ENCODE data around the gene ALK.

Gene ALK

DNA sequence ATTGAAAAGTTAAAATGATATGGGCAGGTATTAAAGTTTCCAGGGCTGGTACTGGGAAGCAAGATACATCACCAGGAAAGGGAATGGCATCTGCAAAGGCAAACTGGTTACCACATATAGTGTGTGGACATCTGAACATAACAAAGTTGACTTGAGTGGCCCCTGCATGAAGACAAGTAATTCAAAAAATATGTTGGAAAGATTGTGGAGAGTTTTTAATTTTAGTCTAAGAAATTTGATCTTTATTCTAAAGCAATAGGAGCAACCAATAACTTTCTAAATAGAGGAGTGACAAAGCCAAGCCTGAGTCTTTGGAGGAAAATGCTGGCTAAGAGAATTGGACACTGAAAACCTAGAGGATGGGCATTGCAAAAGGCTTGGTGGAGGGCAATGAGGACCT lies 278.2 kb downstream of the ALK start:
- DNase-seq = no peak

GRCh38 chr2:29640360-29640759 lies 281.0 kb downstream of the ALK start:
- DNase-seq = no peak

GRCh38 chr2:29638641-29639040 lies 282.7 kb downstream of the ALK start:
- no peak for DNase-seq

- DNase-seq = no peak
These were observed 286.5 kb downstream of the ALK start for GRCh38 chr2:29634916-29635315.

DNA sequence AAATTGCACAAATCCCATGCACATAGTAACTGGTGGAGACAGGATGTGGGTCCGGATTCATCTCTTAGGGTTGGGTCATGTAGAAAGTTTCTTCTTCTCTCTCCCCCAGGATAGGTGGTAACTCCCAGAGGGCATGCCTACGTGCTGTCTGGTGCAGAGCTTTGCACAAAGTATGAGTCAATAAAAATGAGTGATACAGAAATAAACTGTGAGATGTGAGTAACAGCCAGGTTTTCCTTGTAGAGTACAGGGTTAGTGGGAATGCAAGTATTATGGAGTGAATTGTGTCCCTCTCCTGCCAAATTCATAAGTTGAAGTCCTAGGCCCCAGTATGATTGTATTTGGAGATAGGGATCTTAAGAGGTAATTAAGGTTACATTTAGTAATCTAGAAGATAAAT lies 289.4 kb downstream of the ALK start:
- DNase-seq = no peak

DNA sequence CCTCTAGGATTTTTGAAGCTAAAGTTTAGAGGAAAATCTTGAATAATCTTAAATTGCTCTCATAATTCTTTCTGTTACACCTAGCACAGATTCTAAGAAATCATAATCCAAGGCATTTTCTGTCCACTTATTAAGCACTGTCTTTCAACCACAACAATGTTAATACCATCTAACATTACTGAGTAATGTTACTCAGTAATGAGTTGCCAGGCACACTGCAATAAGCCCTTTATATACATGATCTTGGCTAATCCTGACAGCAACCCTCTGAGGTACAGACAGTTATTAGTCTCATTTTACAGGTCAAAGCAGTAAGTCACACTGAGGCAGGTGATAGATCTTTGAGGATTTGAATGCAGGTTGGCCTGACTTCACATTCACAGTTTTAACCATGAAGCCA lies 291.9 kb downstream of the ALK start:
- DNase-seq = no peak

GRCh38 chr2:29628862-29629261 lies 292.5 kb downstream of the ALK start:
- DNase-seq = peak; percentile 8 to 60

DNA sequence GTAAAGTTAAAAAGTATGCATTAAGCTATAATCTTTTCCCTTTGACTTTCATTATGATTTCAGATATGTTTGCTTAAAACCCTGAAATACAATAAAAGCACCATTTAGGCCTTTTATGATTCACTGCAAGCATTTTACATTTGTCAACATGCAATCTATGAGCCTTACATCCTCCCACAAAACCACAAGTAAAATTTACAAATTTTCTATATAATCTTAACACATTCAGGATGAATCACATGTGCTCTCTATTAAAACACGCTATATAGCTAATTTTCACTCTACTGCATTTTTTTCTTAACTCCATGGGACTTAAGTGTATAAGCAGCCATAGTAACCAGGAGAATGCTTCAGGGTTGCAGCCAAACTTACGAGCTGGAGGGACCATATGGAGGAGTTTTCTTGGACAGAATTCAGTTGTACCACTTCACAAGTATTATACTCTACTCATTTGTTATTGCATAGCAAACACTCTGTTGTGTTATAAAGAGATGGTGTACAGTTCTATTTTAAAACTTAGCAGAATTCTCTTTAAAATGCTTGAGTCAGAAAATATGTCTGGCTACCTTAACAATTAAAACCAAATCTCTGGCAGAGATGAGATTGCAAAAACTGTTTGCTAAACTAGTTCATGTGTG lies 293.2 kb downstream of the ALK start:
- peak in 1 of 2 experiments; percentile 59 for DNase-seq

GRCh38 chr2:29627279-29627711 lies 294.1 kb downstream of the ALK start:
- peak; percentile 30 to 57 for DNase-seq

DNA sequence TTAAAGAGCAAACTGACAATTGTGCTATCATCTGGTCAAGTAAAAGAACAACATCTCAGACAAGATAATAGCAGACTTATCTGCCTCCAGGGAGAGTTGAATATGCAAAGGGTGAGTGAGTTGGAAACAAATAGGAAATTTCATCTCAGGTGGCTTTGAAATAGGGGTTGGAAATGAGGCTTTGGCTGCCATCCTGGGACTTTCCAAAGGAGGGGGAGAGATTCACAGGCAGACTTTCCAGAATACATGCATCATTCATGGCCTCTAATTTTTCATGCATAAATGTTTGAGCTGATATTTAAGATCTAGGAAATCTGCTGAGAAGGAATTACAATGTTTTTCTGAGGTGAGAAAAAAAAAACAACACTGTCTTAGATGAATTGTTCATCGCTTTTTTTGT lies 300.5 kb downstream of the ALK start:
- DNase-seq = no peak

GRCh38 chr2:29619689-29620088 lies 301.7 kb downstream of the ALK start:
- no peak for DNase-seq

DNA sequence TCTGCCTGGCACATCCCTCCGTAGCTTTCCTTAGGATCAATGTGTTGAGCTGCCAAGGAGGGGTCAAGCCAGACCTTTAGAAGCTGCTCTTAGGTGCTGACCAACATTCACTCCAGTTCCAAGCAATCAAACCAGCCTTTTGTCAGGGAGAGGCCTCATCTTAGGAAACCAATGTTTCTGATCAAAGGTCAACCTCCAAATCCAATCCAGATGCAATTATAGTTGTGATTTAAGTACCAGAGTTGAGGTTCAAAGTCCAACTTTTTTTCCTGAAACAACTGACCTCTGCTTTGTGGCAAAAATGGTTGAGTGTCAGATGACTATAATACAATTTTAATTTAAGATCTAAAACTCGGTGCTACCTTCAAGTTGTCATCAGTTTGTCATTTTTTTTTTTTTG lies 303.4 kb downstream of the ALK start:
- DNase-seq = no peak

- no peak for DNase-seq
These were observed 304.0 kb downstream of the ALK start for GRCh38 chr2:29617351-29617750.

- no peak for DNase-seq
These were observed 304.8 kb downstream of the ALK start for GRCh38 chr2:29616569-29616968.

DNA sequence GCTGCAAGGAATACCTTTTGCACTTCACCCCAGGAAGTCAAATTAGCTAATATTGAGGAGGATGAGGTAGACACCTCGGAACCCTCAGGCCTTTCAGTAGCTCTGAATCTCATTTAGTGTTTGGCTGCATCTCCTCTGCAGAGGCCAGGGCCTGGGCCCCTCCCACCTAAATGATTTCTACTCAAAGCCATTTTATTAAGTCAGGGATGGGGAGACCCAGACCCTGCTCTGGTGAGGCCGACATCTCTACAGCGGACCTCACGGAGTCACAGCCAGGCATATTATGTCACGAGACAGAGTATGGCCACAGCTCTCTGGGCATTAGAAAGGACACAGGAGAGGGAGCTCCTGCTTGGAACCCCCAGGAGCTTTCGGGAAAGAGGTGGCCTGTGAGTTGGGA lies 305.5 kb downstream of the ALK start:
- no peak for DNase-seq

GRCh38 chr2:29615183-29615582 lies 306.2 kb downstream of the ALK start:
- no peak for DNase-seq

DNA sequence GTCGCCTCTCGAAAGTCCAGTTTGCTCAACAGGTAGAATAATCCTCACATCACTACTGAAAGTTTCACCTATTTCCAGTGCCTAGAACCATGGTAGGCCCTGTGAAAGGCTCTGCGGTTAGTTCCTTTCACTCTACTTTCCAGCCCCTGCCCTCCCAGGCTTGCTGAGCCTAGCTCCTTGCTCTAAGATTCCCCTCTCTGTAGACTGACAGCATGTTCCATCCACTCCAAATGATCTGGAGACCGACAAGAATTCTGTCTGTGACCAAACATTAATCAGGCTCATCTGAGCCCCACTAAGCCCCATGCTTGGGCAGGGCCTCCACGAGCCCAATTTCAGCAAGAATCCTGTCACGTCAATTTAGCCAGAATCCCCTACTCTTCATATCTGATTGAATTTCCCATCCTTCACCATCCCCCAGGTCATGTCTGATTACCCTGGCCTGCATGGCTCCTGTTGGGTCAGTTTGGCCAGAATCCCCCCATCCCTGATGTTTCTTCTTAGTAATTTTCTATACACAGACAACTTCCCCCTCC lies 307.0 kb downstream of the ALK start:
- no peak for DNase-seq

DNA sequence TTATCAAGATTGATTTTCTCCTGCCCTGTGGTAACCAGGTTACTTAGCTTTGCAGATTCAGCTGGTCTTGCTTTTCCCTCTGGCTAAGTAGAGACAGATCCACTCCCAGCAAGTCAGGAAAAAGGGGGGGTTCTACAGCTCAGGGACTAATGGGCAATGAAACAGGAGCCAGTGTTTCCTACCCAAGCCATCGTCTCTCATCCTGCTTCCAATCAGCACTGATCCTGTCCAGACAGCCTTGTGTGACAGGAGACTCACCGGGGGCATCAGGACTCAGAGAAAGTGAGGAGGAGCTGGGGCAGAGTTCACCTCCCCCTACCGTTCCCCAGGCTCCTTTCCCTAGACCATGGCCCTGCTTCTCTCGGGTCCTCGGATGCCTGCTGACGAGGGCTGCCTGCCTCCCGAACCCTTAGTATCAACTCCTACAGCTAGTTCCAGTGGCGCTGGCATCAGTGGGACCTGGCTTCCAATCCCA lies 307.6 kb downstream of the ALK start:
- no peak for DNase-seq

- DNase-seq = no peak
These were observed 308.3 kb downstream of the ALK start for GRCh38 chr2:29613067-29613466.

DNA sequence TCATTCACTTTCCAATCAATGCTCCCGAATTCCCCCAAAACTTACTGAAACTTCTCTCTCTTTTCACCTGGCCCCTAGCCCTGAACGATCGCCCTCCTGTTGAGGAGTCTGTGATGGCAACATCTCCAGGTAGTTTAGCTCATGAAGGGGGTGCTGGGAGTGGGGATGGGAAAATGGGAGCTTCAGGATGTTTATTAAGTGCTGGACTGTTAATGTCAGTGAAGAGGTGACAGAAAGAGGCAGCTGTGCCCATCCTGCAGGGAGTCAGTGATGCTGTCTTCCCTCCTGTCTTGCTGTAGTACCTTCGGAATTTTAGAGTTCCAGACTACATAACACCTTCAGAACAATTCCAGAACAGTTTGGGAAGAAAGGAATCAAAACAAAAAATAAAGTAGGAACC lies 308.8 kb downstream of the ALK start:
- DNase-seq = no peak

- DNase-seq = no peak
These were observed 309.5 kb downstream of the ALK start for GRCh38 chr2:29611850-29612249.

GRCh38 chr2:29611261-29611660 lies 310.1 kb downstream of the ALK start:
- no peak for DNase-seq

DNA sequence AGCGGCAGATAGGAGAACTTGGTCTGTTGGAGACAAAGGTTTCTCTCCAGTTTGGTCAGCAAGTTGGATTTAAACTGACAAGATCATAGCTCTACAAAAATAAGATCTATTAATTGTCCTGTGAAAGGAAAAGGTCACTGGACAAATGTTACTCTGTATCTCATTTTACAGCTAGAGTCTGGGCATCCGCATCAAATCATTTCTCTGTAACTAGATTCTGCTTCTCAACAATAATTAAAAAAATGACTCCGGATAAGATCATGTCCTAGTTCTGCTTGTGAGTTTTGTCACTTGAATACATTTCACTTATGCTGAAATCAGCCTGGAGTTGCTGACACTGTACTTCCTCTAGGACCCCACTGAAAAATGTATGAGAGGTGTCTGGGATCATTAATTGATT lies 310.8 kb downstream of the ALK start:
- DNase-seq = no peak

GRCh38 chr2:29607038-29607420 lies 314.4 kb downstream of the ALK start:
- DNase-seq = no peak
